Lower lobe of right lung (tissue), 1 donor: ENCODE data around the gene SLC6A6. TPM values are rescaled to one million over a fixed set of nuclear protein-coding genes. Genes with fewer than 3 reads are reported as not detected.

Source experiments
- total RNA-seq: library from RNA; stranded (reverse); fragmentation: NEBNext Ultra II Directional; extraction: Animal tissue kit (Norgen Biotek cat#: 25700); gene quantifications from one replicate; pipeline ENCODE4 v1.2.1, GENCODE V29; 2021
- donor health status: DM: no; HTN: yes; CAD: no; lungs with severe emphysema.

SLC6A6 gene
- total RNA-seq, 1 donor from 2014 or later: 84.0 TPM

Other genes starting within 250 kb of the SLC6A6 start
- 31.8 TPM for gene XPC, start 224.0 kb upstream of the SLC6A6 start, total RNA-seq
- gene LSM3, start 223.8 kb upstream of the SLC6A6 start, total RNA-seq: 9.5 TPM
- 1.1 TPM for gene GRIP2, start 137.7 kb downstream of the SLC6A6 start, total RNA-seq
- 18.2 TPM for gene CCDC174, start 249.2 kb downstream of the SLC6A6 start, total RNA-seq